ENCODE data around the gene INPP4B. TPM values are rescaled to one million over a fixed set of nuclear protein-coding genes. Genes with fewer than 3 reads are reported as not detected.
"Not testable (repeated sequence)": the region's sequence is repeated elsewhere in the genome, so short reads cannot be mapped to it uniquely, and the experiment has no call there.

Gene INPP4B
- total RNA-seq, 2 experiments from 2014 or later = 35.4 to 43.0 TPM

DNA sequence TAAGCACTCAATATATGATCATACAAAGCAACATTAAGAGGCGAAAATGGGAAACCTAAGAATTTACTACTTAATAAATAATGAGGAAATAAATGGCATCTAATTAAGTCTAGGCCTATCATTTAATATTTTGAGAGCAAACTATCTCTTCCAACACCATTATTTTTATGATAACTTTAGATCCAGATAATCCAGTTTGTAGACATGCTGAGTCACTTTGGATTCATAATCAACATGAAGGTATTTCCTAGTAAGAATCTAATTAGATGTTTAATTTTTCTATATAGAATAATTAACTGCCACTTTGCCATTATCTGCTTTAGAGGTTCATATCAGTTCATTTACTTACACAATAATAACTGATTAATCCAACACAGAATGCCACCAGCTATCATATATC is 336.2 kb downstream of the INPP4B start:
- POLR2A ChIA-PET = no interaction called here
- Mint-ChIP-seq H3K27ac (no peak overlapping the region), H3K27me3 (no peaks in the 10 kb centered on the region), H3K36me3 (no peaks in the 10 kb centered on the region), H3K9me3 (peaks cover 2% of the 10 kb centered on the region), H3K4me1 (no peaks in the 10 kb centered on the region), H3K4me3 (no peak overlapping the region)
- ATAC-seq (ENCODE audit: low read depth) (no peak), DNase-seq (no peak)

DNA sequence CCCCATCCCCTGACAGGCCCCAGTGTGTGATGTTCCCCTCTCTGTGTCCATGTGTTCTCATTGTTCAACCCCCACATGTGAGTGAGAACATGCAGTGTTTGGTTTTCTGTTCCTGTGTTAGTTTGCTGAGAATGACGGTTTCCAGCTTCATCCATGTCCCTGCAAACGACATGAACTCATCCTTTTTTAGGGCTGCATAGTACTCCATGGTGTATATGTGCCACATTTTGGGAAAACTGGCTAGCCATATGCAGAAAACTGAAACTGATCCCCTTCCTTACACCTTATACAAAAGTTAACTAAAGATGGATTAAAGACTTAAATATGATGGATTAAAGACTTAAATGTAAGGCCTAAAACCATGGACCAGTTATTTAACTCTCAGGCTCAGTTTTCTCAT is 336.7 kb downstream of the INPP4B start:
- H3K27me3 Mint-ChIP-seq; H3K9me3 Mint-ChIP-seq; H3K4me3 Mint-ChIP-seq; ATAC-seq (ENCODE audit: low read depth); H3K36me3 Mint-ChIP-seq; H3K27ac Mint-ChIP-seq; DNase-seq; H3K4me1 Mint-ChIP-seq; POLR2A ChIA-PET: not testable (repeated sequence)

DNA sequence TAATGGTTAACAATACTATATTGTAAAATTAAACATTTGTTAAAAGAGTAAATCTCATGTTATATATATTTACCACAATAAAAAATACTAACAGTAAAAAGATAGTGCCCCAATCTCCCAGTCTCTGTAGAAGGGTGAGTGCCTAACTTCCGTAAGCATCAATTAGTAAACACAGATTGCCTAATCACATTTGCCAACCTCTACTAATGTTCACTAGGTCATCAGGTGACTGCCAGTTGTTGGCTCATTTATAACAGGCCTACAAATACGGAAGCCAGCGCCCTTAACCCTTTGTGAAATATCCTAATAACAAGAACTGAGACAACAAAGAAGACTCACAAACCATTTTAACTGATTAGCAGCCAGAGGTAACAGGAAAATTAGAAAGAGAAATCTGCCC is 345.1 kb downstream of the INPP4B start:
- DNase-seq (no peak), ATAC-seq (ENCODE audit: low read depth) (no peak)
- H3K27me3 Mint-ChIP-seq = peaks cover 2% of the 10 kb centered on the region
- no peak overlapping the region for H3K27ac Mint-ChIP-seq
- H3K4me3 Mint-ChIP-seq = no peak overlapping the region
- H3K36me3 Mint-ChIP-seq = peaks cover 1% of the 10 kb centered on the region
- POLR2A ChIA-PET = no interaction called here
- no peaks in the 10 kb centered on the region for H3K4me1 Mint-ChIP-seq
- peaks cover 1% of the 10 kb centered on the region for H3K9me3 Mint-ChIP-seq

DNA sequence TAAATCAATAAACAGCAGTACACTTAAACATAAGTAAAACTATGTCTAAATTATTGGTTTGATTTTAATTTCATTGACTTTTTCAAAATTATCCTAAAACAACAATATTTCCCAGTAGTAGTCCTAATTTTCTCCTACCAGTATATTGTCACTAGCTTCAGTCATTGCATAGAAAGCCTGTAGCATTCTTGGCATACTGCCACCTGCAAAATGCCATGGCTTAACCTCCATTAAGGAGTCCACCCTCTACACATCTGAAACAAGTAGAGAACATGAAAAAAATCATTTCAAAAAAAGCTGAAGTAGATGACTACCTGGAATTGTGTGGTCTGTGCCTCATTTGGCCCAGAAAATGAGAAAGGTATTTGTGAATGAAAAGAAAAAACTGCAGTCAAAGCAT is 348.5 kb downstream of the INPP4B start:
- Mint-ChIP-seq H3K9me3 (peaks cover 2% of the 10 kb centered on the region), H3K4me3 (no peak overlapping the region), H3K27ac (no peak overlapping the region), H3K4me1 (no peaks in the 10 kb centered on the region), H3K27me3 (peaks cover 2% of the 10 kb centered on the region), H3K36me3 (no peaks in the 10 kb centered on the region)
- POLR2A ChIA-PET = no interaction called here
- DNase-seq (no peak), ATAC-seq (ENCODE audit: low read depth) (no peak)

DNA sequence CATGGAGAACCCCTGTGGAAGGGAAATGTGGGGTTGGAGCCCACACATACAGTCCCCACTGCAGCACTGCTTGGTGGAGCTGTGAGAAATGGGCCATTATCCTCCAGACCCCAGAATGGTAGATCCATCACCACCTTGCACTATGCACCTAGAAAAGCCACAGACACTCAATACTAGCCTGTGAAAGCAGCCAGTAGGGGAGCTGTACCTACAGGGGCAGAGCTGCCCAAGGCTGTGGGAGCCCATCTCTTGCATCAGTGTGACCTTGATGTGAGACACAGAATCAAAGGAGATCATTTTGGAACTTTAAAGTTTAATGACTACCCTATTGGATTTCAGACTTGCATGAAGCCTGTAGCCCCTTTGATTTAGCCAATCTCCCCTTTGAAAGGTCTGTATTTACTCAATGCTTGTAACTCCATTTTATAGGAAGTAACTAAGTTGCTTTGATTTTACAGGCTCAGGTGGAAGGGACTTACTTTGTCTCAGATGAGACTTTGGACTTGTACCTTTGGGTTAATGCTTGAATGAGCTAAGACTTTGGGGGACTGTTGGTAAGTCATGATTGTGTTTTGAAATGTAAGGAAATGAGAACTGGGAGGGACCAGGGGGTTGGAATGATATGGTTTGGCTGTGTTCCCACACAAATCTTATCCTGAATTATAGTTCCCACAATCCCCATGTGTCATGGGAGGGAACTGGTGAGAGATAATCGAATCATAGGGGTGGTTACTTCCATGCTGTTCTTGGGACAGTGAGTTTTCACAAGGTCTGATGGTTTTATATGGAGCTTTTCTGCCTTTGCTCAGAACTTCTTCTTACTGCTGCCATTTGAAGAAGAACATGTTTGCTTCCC is 352.6 kb downstream of the INPP4B start:
- ATAC-seq (ENCODE audit: low read depth) (no peak), DNase-seq (no peak)
- Mint-ChIP-seq H3K9me3 (peaks cover 8% of the 10 kb centered on the region), H3K27ac (no peak overlapping the region), H3K4me3 (no peak overlapping the region), H3K27me3 (no peaks in the 10 kb centered on the region), H3K36me3 (peaks cover 3% of the 10 kb centered on the region), H3K4me1 (no peaks in the 10 kb centered on the region)
- POLR2A ChIA-PET = no interaction called here

DNA sequence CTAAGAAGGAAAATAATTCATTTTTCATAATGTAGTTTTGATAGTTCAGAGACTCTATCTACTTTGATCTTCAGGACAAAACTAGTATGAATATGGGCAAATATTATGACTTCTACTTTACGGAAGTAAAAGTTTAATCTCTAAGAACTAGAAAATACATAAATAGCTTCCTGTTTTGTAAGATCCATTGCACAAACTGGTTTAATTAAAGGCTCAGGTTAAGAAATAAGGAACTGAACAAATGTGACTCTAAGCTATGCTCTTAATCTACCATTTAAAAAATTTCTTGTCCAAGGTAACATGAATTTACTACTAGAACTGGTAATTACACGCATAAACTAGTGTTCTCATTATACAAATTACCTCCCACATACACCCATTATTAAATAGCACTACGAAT is 360.6 kb downstream of the INPP4B start:
- POLR2A ChIA-PET = no interaction called here
- Mint-ChIP-seq H3K27ac (no peak overlapping the region), H3K4me3 (no peak overlapping the region), H3K9me3 (no peaks in the 10 kb centered on the region), H3K27me3 (no peaks in the 10 kb centered on the region), H3K36me3 (peaks cover 1% of the 10 kb centered on the region), H3K4me1 (no peaks in the 10 kb centered on the region)
- DNase-seq (no peak), ATAC-seq (ENCODE audit: low read depth) (no peak)

DNA sequence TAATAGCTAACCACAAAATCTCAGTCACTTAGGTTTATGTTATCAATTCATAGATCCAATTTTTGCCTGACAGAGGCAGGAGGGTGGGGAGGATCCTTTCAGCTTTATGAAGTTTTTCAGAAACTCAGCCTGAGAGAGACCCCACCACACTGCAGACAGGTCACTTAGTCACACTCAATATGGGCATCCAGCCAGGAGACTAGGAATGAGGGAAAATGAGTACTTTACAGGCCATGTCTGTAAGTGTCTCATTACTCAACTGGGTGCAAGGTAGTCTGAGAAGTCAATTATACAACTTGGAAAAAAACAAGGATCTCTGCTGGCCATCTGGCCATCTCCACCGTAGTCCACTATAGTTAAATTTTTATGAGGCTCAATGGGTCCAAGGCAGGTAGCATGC is 365.9 kb downstream of the INPP4B start:
- H3K27me3 Mint-ChIP-seq = no peaks in the 10 kb centered on the region
- peaks cover 2% of the 10 kb centered on the region for H3K36me3 Mint-ChIP-seq
- ATAC-seq (ENCODE audit: low read depth) (no peak), DNase-seq (no peak)
- no peak overlapping the region for H3K27ac Mint-ChIP-seq
- POLR2A ChIA-PET = no interaction called here
- H3K4me1 Mint-ChIP-seq = no peaks in the 10 kb centered on the region
- H3K9me3 Mint-ChIP-seq = peaks cover 1% of the 10 kb centered on the region
- H3K4me3 Mint-ChIP-seq = no peak overlapping the region

DNA sequence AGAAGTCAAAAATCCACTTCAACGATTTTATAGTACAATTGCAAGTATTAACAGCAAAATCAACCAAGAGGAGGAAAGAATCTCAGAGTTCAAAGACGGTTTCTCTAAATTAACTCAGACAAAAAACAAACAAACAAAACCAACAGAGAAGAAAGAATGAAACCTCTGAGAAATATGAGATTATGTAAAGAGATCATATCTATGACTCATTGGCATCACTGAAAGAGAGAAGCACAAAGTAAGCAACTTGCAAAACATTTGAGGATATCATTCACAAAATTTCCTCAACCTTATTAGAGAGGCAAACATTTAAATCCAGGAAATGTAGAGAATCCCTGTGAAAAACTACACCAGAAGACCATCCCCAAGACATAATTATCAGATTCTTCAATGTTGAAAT is 370.4 kb downstream of the INPP4B start:
- POLR2A ChIA-PET = no interaction called here
- Mint-ChIP-seq H3K4me1 (no peaks in the 10 kb centered on the region), H3K4me3 (no peak overlapping the region), H3K27me3 (no peaks in the 10 kb centered on the region), H3K27ac (no peak overlapping the region), H3K36me3 (peaks cover 2% of the 10 kb centered on the region), H3K9me3 (peaks cover 1% of the 10 kb centered on the region)
- ATAC-seq (ENCODE audit: low read depth) (no peak), DNase-seq (no peak)

DNA sequence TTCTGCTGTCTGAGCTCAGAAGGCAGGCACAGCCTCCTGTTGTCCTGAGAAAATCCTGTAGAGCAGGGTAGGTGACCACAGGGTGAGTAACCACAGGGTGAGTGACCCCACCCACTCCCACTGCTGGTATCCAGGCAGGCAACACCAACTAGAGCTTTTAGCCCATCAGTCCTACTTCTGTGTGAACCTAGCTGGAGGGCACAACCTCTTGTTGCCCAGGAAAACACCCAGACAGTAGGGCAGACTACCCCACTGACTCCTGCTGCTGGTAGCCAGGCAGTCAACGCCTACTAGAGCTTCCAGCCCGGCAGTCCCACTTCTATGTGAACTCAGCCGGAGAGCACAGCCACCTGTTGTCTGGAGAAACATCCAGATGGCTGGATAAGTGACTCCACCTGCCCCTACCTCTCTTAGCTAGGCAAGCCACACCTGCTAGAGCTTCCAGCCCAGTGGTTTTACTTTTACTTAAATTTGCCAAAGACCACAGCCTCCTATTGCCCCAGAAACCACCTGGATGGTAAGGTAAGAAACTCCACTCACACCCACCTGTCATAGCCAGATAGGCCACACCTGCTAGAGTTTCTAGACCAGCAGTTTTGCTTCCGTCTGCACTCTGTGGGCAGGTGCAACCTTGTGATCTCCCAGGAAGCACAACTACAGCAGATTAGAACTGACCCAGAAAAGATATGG is 371.6 kb downstream of the INPP4B start:
- DNase-seq (no peak), ATAC-seq (ENCODE audit: low read depth) (no peak)
- H3K4me1 Mint-ChIP-seq = no peaks in the 10 kb centered on the region
- H3K36me3 Mint-ChIP-seq = peaks cover 2% of the 10 kb centered on the region
- peaks cover 1% of the 10 kb centered on the region for H3K9me3 Mint-ChIP-seq
- POLR2A ChIA-PET = no interaction called here
- H3K27me3 Mint-ChIP-seq = no peaks in the 10 kb centered on the region
- no peak overlapping the region for H3K4me3 Mint-ChIP-seq
- no peak overlapping the region for H3K27ac Mint-ChIP-seq

DNA sequence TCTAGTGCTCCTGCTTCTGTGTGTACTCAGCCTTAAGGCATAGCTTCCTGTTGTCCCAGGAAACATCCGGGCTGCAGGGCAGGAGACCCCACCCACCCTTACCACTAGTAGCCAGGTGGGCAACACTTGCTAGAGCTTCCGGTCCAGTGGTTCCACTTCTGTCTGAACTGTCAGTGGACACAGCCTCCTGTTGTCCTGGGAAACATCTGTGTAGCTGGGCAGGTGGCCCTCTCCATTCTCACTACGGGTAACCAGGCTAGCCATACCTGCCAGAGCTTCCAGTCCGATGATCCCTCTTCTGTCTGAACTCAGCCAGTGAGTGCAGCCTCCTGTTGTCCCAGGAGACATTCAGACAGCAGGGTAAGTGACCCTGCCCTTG is 372.2 kb downstream of the INPP4B start:
- Mint-ChIP-seq H3K4me3 (no peak overlapping the region), H3K27me3 (no peaks in the 10 kb centered on the region), H3K27ac (no peak overlapping the region), H3K4me1 (no peaks in the 10 kb centered on the region), H3K9me3 (peaks cover 1% of the 10 kb centered on the region), H3K36me3 (peaks cover 2% of the 10 kb centered on the region)
- DNase-seq (no peak), ATAC-seq (ENCODE audit: low read depth) (no peak)
- POLR2A ChIA-PET = no interaction called here

DNA sequence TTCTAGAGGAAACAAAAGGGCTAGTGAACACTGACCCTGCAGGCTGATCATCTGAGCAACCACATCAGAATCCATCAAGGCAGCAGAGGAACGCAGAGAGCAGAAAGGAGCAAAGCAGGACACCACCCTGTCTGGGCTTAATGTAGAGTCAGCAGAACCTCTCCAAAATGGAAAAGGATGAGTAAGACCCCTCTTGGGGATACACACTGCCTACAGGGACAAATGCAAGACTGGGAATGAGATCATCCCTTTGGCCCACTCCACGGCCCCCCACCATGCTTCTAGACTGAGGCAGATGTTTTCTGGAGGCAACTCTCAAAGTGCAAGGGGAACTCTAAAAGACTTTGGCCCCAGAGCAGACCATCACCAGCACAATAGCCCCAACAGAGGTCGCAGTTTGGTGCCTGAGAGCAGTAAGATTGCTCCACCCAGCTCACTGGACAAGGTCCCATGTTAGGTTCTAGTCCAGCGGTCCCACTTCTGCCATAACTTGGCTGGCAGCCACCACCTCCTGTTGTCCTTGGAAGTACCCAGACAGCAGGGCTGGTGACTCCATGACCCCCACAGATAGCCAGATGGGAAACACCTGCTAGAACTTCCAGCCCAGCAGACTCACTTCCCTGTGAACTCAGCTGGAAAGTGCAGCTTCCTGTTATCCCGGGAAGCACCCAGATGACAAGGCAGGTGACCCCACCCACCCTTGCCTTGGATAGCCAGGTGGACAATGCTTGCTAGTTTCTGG is 372.7 kb downstream of the INPP4B start:
- POLR2A ChIA-PET = no interaction called here
- ATAC-seq (ENCODE audit: low read depth) (no peak), DNase-seq (no peak)

DNA sequence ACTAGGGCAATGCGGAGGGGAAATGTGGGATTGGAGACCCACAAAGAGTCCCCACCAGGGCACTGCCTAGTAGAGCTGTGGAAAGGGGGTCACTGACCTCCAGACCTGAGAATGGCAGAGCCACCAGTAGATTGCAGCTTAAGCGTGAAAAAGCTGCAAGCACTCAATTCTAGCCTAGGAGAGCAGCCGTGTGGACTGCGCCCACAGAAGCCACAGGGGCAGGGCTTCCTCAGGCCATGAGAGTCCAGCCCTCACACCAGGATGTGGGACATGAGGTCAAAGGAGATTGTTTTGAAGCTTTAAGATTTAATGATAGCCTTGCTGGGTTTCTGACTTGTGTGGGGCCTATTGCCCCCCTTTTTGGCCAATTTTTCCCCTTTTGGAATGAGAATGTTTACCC is 379.0 kb downstream of the INPP4B start:
- Mint-ChIP-seq H3K9me3 (peaks cover 2% of the 10 kb centered on the region), H3K4me3 (no peak overlapping the region), H3K36me3 (peaks cover 2% of the 10 kb centered on the region), H3K27ac (no peak overlapping the region), H3K27me3 (no peaks in the 10 kb centered on the region), H3K4me1 (peaks cover 7% of the 10 kb centered on the region)
- DNase-seq (no peak), ATAC-seq (ENCODE audit: low read depth) (no peak)
- POLR2A ChIA-PET = no interaction called here

More for the DNA sequence above, 372.7 kb downstream of the INPP4B start:
- Mint-ChIP-seq H3K9me3 (peaks cover 1% of the 10 kb centered on the region), H3K36me3 (peaks cover 2% of the 10 kb centered on the region), H3K4me3 (no peak overlapping the region), H3K27ac (peak overlapping the region; percentile 40), H3K4me1 (no peaks in the 10 kb centered on the region), H3K27me3 (no peaks in the 10 kb centered on the region)

DNA sequence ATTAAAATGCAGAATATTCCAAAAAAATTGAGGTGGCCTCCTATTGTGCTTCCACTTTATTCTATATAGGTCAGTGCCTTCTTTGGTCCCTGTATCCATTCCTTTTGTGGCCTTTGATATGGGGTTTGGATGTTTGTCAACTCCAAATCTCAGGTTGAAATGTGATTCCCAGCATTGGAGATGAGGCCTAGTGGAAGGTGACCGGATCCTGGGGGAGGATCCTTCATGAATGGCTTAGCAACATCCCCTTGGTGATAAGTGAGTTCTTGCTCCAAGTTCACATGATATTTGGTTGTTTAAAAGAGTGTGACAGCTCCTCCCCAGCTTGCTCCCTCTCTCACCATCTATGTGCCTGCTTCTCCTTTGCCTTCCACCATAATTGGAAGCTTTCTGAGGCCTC is 380.6 kb downstream of the INPP4B start:
- POLR2A ChIA-PET = no interaction called here
- Mint-ChIP-seq H3K36me3 (peaks cover 3% of the 10 kb centered on the region), H3K4me3 (no peak overlapping the region), H3K27me3 (no peaks in the 10 kb centered on the region), H3K9me3 (peaks cover 2% of the 10 kb centered on the region), H3K27ac (no peak overlapping the region), H3K4me1 (peaks cover 7% of the 10 kb centered on the region)
- DNase-seq = no peak
- ATAC-seq (ENCODE audit: low read depth) = no peak

DNA sequence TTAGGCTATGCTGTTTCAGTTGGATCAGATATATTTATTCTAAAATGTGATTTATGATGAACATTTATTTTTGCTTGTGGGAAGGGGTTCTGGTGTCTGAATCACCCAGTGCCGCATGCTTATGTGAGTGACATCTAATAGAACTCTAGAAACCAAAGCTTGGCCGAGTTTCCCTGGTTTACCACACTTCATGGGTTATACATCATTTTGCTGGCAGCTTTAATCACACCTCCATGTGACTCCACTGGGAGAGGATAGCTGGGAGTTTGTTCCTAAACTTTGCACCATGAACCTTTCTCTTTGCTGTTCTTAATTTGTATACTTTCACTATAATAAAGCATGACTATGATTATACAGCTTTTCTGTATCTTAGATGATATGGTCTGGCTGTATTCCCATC is 382.9 kb downstream of the INPP4B start:
- DNase-seq (no peak), ATAC-seq (ENCODE audit: low read depth) (no peak)
- Mint-ChIP-seq H3K36me3 (peaks cover 5% of the 10 kb centered on the region), H3K27ac (no peak overlapping the region), H3K4me1 (peaks cover 7% of the 10 kb centered on the region), H3K27me3 (no peaks in the 10 kb centered on the region), H3K9me3 (peaks cover 2% of the 10 kb centered on the region), H3K4me3 (no peak overlapping the region)
- POLR2A ChIA-PET = no interaction called here

Measured in activated naive CD8-positive, alpha-beta T cell treated with anti-CD3 and anti-CD28 coated beads, Interleukin-2, amount 10 ng/mL, durations not matched to agents 7 days and 5 days (primary cell).